Ovary (tissue), 9 donors: ENCODE results near the gene PSKH1. TPM values are rescaled to one million over a fixed set of nuclear protein-coding genes. Genes with fewer than 3 reads are reported as not detected.

ENCODE experiments used
- DNase-seq, 5 donors: peaks; one replicate each; pipeline ENCODE4 v3.0.0-alpha.2; 2019 to 2020
- H3K27ac ChIP-seq, 2 donors: fragments of 200-600 bp; one replicate each; pipeline versions ENCODE4 v1.5.1 to v1.8.0; 2019 to 2022
- H3K27me3 ChIP-seq: fragments of 200-600 bp; one replicate; pipeline ENCODE4 v1.8.0; 2022
- H3K36me3 ChIP-seq: fragments of 200-600 bp; sonication (generic); one replicate; pipeline ENCODE4 v1.5.1; 2019
- H3K4me1 ChIP-seq: one replicate; pipeline ENCODE4 v1.8.1; 2013; ENCODE audit warnings: mild to moderate bottlenecking, moderate library complexity; ENCODE audit not compliant: insufficient read depth
- H3K4me3 ChIP-seq: fragments of 200-600 bp; sonication (generic); one replicate; pipeline ENCODE4 v1.5.1; 2017
- H3K9me3 ChIP-seq, 2 donors: fragments of 200-600 bp in 1 of 2; sonication (generic) in 1 of 2; one replicate each; pipeline versions ENCODE4 v1.5.1 to v1.8.1; 2013 to 2019; ENCODE audit warnings: mild to moderate bottlenecking in 1 of 2, moderate library complexity in 1 of 2
- EP300 ChIP-seq: sonication (generic); formaldehyde crosslinking; IDR thresholded peaks from one replicate; pipeline ENCODE4 v1.6.1; 2017; ENCODE audit warnings: antibody characterized with exemption
- POLR2A ChIP-seq: fragments of 450-650 bp; IDR thresholded peaks from one replicate; pipeline ENCODE4 v1.6.1; 2017; ENCODE audit warnings: antibody characterized with exemption, mild to moderate bottlenecking, moderate library complexity
- WGBS, 3 donors: extraction: QIAGEN DNeasy Blood & Tissue Kit in 1 of 3; methylation state at CpG; one replicate each; pipeline versions ENCODE4 v1.1.5 to v1.1.7; 2013 to 2017; 5-methylcytosine and 5-hydroxymethylcytosine counted together
- intact Hi-C, 4 donors: fragments of 100-400 bp; cut with DNase I; formaldehyde crosslinking; loops; one replicate each; pipeline versions ENCODE4 v1.11.0 to v1.15.1; 2022 to 2023
- polyA plus RNA-seq, 2 donors: library from polyadenylated mRNA; stranded (reverse); fragments of 200-250 nt in 1 of 2; fragments of 350-450 nt in 1 of 2; fragmentation: Illumina TruSeq in 1 of 2; extraction: RNeasy Lipid Tissue Mini Kit (QIAGEN cat#74804) in 1 of 2; gene quantifications; one replicate each; pipeline ENCODE4 v1.2.3, GENCODE V29; 2013 to 2014
- total RNA-seq, 7 donors: library from RNA; depleted of rRNA in 2 of 7; stranded (reverse); fragments of >200 nt in 2 of 7; fragmentation: NEBNext Ultra II Directional in 3 of 7; extraction: Animal tissue kit (Norgen Biotek cat#: 25700) in 3 of 7; gene quantifications; one replicate each; pipeline versions ENCODE4 v1.1.0 to v1.2.4, GENCODE V29; 2016 to 2023
- TF ChIP-seq, protein P1 (sequence below), 3 donors: fragments of 450-650 bp in 2 of 3; fragments of 200-600 bp in 1 of 3; IDR thresholded peaks; one replicate each; pipeline versions ENCODE4 v1.5.1 to v1.8.0; 2016 to 2022; ENCODE audit warnings: antibody characterized with exemption in 3 of 3, mild to moderate bottlenecking in 1 of 3
- donor health status: DM: no; HTN: no; CAD: no; lungs with moderate emphysema.
- donor health status: DM: no; HTN: no; CAD: no.
- donor health status: Bipolar disorder and iron deficiency.
- donor health status: DM: yes; HTN: yes; CAD: no.
- donor health status: DM: no; HTN: no; CAD: no.
- donor health status: DM: yes; HTN: yes; CAD: no.

Gene PSKH1
- total and polyA plus RNA-seq, 9 donors: 9.6 to 38.9 (median 26.6) TPM

GRCh38 chr16:67924140-67924906 is 31.3 kb downstream of the PSKH1 start:
- no peaks in the 10 kb centered on the region for H3K27me3 ChIP-seq
- intact Hi-C loops: no loop called here
- no peak overlapping the region for H3K27ac ChIP-seq
- DNase-seq: no peak
- H3K4me1 ChIP-seq: peaks cover 3% of the 10 kb centered on the region
- no peaks in the 10 kb centered on the region for H3K36me3 ChIP-seq
- WGBS, 3 donors: 91 to 93% (median 92%) methylated on average over 10 of the region's 10 CpGs
- TF ChIP-seq, protein P1, sequence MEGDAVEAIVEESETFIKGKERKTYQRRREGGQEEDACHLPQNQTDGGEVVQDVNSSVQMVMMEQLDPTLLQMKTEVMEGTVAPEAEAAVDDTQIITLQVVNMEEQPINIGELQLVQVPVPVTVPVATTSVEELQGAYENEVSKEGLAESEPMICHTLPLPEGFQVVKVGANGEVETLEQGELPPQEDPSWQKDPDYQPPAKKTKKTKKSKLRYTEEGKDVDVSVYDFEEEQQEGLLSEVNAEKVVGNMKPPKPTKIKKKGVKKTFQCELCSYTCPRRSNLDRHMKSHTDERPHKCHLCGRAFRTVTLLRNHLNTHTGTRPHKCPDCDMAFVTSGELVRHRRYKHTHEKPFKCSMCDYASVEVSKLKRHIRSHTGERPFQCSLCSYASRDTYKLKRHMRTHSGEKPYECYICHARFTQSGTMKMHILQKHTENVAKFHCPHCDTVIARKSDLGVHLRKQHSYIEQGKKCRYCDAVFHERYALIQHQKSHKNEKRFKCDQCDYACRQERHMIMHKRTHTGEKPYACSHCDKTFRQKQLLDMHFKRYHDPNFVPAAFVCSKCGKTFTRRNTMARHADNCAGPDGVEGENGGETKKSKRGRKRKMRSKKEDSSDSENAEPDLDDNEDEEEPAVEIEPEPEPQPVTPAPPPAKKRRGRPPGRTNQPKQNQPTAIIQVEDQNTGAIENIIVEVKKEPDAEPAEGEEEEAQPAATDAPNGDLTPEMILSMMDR (IDR thresholded peaks at IDR 0.05): no peak
- TF ChIP-seq POLR2A: no peak
- TF ChIP-seq EP300: no peak
- H3K9me3 ChIP-seq: no peaks in the 10 kb centered on the region
- H3K4me3 ChIP-seq: no peak overlapping the region

- DNase-seq: no peak
- H3K27ac ChIP-seq: no peak overlapping the region
- H3K9me3 ChIP-seq: no peaks in the 10 kb centered on the region
- WGBS, 3 donors: 59 to 63% (median 62%) methylated on average over 13 of the region's 13 CpGs
- H3K4me1 ChIP-seq: peaks cover 2% of the 10 kb centered on the region
- TF ChIP-seq, protein P1 (IDR thresholded peaks at IDR 0.05): no peak
- TF ChIP-seq EP300: no peak
- no peak for TF ChIP-seq POLR2A
- no peaks in the 10 kb centered on the region for H3K36me3 ChIP-seq
- H3K27me3 ChIP-seq: no peaks in the 10 kb centered on the region
- H3K4me3 ChIP-seq: no peak overlapping the region
- intact Hi-C loops: loop anchor here in 3 of 4 donors (5.0 kb wide), 3 partner anchors 44 to 404 kb away; partner anchors contain the start of gene NRN1L (in 3 of the 3)
Measured at GRCh38 chr16:67926181-67926750, 33.2 kb downstream of the PSKH1 start.

DNA sequence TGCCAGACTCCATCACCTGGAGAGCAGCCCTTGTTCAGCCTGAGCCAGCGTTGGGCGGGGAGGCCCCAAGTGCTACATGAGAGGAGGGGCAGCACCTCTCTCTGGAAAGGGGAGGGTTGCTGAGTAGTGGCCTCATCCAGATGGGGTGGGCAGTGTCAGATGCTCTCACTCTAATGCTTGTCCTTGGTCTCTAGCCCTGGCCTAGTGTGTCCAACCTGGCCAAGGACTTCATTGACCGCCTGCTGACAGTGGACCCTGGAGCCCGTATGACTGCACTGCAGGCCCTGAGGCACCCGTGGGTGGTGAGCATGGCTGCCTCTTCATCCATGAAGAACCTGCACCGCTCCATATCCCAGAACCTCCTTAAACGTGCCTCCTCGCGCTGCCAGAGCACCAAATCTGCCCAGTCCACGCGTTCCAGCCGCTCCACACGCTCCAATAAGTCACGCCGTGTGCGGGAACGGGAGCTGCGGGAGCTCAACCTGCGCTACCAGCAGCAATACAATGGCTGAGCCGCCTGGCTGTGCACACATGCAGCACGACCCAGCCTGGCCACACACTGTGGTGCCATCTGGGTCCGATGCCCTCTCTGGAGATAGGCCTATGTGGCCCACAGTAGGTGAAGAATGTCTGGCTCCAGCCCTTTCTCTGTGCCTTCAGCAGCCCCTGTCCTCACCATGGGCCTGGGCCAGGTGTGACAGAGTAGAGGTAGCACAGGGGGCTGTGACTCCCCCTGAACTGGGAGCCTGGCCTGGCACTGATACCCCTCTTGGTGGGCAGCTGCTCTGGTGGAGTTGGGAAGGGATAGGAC is 34.3 kb downstream of the PSKH1 start:
- intact Hi-C loops: loop anchor here in 3 of 4 donors (5.0 kb wide), 3 partner anchors 45 to 405 kb away; partner anchors contain the start of gene NRN1L (in 3 of the 3)
- no peaks in the 10 kb centered on the region for H3K9me3 ChIP-seq
- no peaks in the 10 kb centered on the region for H3K27me3 ChIP-seq
- WGBS, 3 donors: 86 to 89% (median 88%) methylated on average over 22 of the region's 22 CpGs
- H3K4me1 ChIP-seq: peaks cover 7% of the 10 kb centered on the region
- no peaks in the 10 kb centered on the region for H3K36me3 ChIP-seq
- no peak for TF ChIP-seq POLR2A
- TF ChIP-seq EP300: no peak
- TF ChIP-seq, protein P1 (IDR thresholded peaks at IDR 0.05): no peak
- no peak overlapping the region for H3K27ac ChIP-seq
- H3K4me3 ChIP-seq: no peak overlapping the region
- no peak for DNase-seq

DNA sequence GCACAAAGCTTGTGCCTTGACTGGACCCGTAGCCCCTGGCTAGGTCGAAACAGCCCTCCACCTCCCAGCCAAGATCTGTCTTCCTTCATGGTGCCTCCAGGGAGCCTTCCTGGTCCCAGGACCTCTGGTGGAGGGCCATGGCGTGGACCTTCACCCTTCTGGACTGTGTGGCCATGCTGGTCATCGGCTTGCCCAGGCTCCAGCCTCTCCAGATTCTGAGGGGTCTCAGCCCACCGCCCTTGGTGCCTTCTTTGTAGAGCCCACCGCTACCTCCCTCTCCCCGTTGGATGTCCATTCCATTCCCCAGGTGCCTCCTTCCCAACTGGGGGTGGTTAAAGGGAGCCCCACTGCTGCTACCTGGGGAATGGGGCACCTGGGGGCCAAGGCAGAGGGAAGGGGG is 35.1 kb downstream of the PSKH1 start:
- DNase-seq: no peak
- Histone ChIP-seq H3K4me3 (no peak overlapping the region), H3K27ac (no peak overlapping the region), H3K27me3 (no peaks in the 10 kb centered on the region), H3K4me1 (peaks cover 7% of the 10 kb centered on the region), H3K36me3 (no peaks in the 10 kb centered on the region), H3K9me3 (no peaks in the 10 kb centered on the region)
- 73 to 81% (median 78%) methylated on average over 7 of the region's 7 CpGs for WGBS, 3 donors
- intact Hi-C loops: loop anchor here in 3 of 4 donors (5.0 kb wide), 3 partner anchors 46 to 406 kb away; partner anchors contain the start of gene NRN1L (in 3 of the 3)
- TF ChIP-seq EP300 (no peak), POLR2A (no peak)
- TF ChIP-seq, protein P1 (IDR thresholded peaks at IDR 0.05): no peak
